HL-60 (cell line): Measurements from ENCODE around the gene GPC4.

ENCODE experiments used
- DNase-seq, 2 experiments: peaks; one replicate each; pipeline ENCODE4 v3.0.0-alpha.2; 2010 to 2020; ENCODE audit warnings: low read depth in 1 of 2, low spot score in 1 of 2
- H3K27ac ChIP-seq: fragments of 250-450 bp; sonication (Bioruptor Pico); replicated peaks from 2 replicates; pipeline ENCODE4 v1.5.1; 2020; ENCODE audit warnings: mild to moderate bottlenecking, moderate library complexity
- H3K27me3 ChIP-seq: fragments of 250-450 bp; sonication (Bioruptor Pico); 2 replicates; pipeline ENCODE4 v1.5.1; 2021; ENCODE audit warnings: mild to moderate bottlenecking, moderate library complexity; ENCODE audit not compliant: insufficient read depth, poor library complexity, severe bottlenecking
- H3K4me3 ChIP-seq: replicated peaks from 2 replicates; pipeline ENCODE4 v1.5.1; 2011; ENCODE audit warnings: mild to moderate bottlenecking, control low read depth, low read length; ENCODE audit not compliant: insufficient read depth
- CTCF ChIP-seq: IDR thresholded peaks from one replicate; pipeline ENCODE4 v1.5.1; 2011; ENCODE audit warnings: low read length, control low read depth, inconsistent platforms; ENCODE audit not compliant: insufficient read depth
- GABPA ChIP-seq: IDR thresholded peaks from 2 replicates; pipeline ENCODE4 v1.6.1; 2012; ENCODE audit warnings: low read depth
- POLR2AphosphoS5 ChIP-seq: IDR thresholded peaks from 2 replicates; pipeline ENCODE4 v1.6.1; 2012; ENCODE audit warnings: low read depth
- REST ChIP-seq: IDR thresholded peaks from 2 replicates; pipeline ENCODE4 v1.6.1; 2012; ENCODE audit warnings: low read depth; ENCODE audit not compliant: insufficient replicate concordance
- SPI1 ChIP-seq: IDR thresholded peaks from 2 replicates; pipeline ENCODE4 v1.6.1; 2012; ENCODE audit warnings: low read depth, mild to moderate bottlenecking, borderline replicate concordance

GPC4 gene

GRCh38 chrX:133307094-133307493 lies 108.2 kb downstream of the GPC4 start:
- no peak overlapping the region for H3K27ac ChIP-seq
- no peak for DNase-seq
- TF ChIP-seq POLR2AphosphoS5 (no peak), REST (no peak), CTCF (no peak), SPI1 (no peak), GABPA (no peak)
- H3K4me3 ChIP-seq = no peak overlapping the region
- no peaks in the 10 kb centered on the region for H3K27me3 ChIP-seq

- H3K27ac ChIP-seq = no peak overlapping the region
- TF ChIP-seq SPI1 = no peak
- TF ChIP-seq CTCF = no peak
- no peak for TF ChIP-seq GABPA
- TF ChIP-seq POLR2AphosphoS5 = no peak
- TF ChIP-seq REST = no peak
- DNase-seq = no peak
- H3K4me3 ChIP-seq = no peak overlapping the region
- no peaks in the 10 kb centered on the region for H3K27me3 ChIP-seq
These were observed 109.0 kb downstream of the GPC4 start for GRCh38 chrX:133306316-133306715.

- TF ChIP-seq REST (no peak), CTCF (no peak), POLR2AphosphoS5 (no peak), GABPA (no peak), SPI1 (no peak)
- Histone ChIP-seq H3K27ac (no peak overlapping the region), H3K27me3 (no peaks in the 10 kb centered on the region), H3K4me3 (no peak overlapping the region)
- DNase-seq = no peak
These were observed 109.9 kb downstream of the GPC4 start for GRCh38 chrX:133305348-133305747.
